GM13977 (cell line): ENCODE measurements around the gene SIDT1.

Experiments
- DNase-seq: peaks from one replicate; pipeline ENCODE4 v3.0.0; 2012; ENCODE audit warnings: low spot score
- in situ Hi-C: fragments of 300-500 bp; cut with MboI; formaldehyde crosslinking; loops from one replicate; pipeline ENCODE4 v1.12.0; 2022; ENCODE audit warnings: low sequenced_read_pairs, low pct_unique_long_range_greater_than_20kb, mixed read lengths, inconsistent platforms; ENCODE audit not compliant: unreplicated experiment
- TF ChIP-seq, protein P1 (sequence below): IDR thresholded peaks from 2 replicates; pipeline ENCODE4 v1.5.1; 2012; ENCODE audit warnings: mild to moderate bottlenecking, control low read depth; ENCODE audit not compliant: insufficient read depth; ENCODE audit errors: extremely low read depth, missing control alignments

The SIDT1 gene

DNA sequence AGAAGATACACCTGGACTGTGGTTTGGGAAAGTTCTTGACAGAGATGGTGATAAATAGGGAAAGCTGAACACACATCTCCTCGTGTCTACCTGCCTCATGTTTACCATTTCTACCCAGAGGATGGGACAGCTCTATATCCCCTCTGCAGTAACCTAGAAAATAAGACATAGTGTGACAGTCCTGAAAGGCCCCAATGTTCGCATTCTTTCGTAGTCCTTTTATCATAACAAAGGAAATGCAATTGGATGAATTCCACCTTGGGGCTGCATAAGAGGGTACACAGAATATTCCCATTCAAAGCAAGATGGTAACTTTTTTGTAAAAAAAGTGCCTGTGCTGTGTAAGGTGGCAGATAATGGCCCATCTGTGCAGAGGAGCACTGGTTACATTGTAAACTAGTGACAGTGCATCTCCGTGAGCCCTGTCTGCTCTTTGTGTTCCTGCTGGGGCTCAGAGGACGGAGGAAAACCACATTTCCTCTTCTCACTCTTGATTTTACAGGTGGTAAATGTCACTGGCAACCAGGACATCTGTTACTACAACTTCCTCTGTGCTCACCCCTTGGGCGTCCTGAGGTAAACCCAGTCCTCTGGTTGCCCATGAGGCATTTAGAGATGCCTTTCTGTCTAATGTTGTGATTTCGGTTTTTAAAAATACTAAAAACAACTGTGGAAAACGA is 74.3 kb downstream of the SIDT1 start:
- TF ChIP-seq, protein P1, sequence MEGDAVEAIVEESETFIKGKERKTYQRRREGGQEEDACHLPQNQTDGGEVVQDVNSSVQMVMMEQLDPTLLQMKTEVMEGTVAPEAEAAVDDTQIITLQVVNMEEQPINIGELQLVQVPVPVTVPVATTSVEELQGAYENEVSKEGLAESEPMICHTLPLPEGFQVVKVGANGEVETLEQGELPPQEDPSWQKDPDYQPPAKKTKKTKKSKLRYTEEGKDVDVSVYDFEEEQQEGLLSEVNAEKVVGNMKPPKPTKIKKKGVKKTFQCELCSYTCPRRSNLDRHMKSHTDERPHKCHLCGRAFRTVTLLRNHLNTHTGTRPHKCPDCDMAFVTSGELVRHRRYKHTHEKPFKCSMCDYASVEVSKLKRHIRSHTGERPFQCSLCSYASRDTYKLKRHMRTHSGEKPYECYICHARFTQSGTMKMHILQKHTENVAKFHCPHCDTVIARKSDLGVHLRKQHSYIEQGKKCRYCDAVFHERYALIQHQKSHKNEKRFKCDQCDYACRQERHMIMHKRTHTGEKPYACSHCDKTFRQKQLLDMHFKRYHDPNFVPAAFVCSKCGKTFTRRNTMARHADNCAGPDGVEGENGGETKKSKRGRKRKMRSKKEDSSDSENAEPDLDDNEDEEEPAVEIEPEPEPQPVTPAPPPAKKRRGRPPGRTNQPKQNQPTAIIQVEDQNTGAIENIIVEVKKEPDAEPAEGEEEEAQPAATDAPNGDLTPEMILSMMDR = no peak
- in situ Hi-C loops = no loop called here
- DNase-seq = peak; percentile 70

DNA sequence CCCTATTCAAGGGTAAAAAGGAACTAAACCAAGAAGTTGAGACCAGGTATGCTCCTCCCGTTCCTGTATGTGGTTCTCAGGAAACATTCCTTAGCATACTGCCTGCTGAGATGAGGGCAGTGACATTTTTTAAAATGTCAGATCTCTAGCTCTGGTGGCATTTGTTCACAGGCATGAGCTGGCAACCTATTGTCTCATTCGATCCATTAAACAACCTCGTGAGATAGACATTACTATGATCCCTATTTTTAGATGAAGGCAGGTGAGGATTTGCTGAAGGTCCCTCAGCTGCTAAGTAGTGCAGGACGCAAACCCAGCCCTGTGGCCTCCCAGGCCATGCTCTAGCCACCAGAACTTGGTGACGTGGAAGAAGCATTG is 74.9 kb downstream of the SIDT1 start:
- in situ Hi-C loops = no loop called here
- DNase-seq = no peak
- TF ChIP-seq, protein P1 = no peak

DNA sequence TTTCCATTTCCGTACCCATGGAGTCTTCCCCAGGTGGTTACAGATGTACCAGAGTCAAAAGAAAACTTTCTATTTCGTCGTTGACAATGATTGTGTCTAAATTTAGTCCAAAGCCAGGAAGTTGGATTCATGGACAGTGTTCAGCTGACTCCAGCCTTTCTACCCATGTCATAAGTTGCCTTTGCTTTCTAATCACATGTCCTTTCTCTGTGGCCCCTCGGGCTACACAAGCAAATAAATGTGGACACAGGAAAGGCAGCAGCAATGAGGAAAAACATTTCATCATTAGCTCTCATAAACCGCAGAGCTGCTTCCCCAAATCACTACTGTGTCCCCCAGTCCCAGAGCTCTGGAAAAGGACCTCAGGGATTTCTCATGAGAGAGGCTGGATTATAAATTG is 82.0 kb downstream of the SIDT1 start:
- in situ Hi-C loops = no loop called here
- TF ChIP-seq, protein P1 = no peak
- no peak for DNase-seq

DNA sequence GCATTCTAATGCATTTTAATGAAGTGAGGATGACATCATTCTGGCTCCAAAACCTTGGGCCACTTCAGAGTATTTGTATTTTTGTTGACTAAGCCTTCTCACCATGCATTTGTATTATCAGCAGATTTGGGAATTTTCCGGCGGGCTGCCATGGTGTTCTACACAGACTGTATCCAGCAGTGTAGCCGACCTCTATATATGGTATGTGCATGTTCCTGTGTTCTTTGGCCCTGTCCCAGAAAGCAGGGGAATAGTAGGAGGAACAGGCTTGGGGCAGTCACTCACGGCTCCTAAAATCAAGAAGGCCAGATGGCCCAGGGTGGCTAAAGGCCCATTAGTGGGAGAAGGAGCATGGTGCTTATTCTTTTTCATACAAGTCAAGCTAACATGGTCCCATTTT is 83.6 kb downstream of the SIDT1 start:
- TF ChIP-seq, protein P1 = no peak
- in situ Hi-C loops = no loop called here

DNA sequence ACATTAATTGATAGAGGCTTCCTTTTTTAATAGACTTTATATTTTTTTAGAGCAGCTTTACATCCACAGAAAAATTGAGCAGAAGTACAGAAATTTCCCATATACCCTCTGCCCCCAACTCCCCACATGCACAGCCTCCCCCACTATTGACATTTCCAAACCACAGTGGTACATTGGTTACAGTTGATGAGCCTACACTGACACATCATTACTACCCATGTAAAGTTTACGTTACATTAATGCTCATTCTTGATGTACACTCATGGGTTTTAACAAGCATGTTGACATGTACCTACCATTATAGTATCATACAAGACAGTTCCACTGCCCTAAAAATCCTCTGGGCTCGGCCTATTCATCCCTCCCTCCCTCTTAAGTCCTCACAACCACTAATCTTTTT is 85.4 kb downstream of the SIDT1 start:
- TF ChIP-seq, protein P1 = no peak
- in situ Hi-C loops = no loop called here
- no peak for DNase-seq

More for the DNA sequence above, 83.6 kb downstream of the SIDT1 start:
- DNase-seq = no peak

DNA sequence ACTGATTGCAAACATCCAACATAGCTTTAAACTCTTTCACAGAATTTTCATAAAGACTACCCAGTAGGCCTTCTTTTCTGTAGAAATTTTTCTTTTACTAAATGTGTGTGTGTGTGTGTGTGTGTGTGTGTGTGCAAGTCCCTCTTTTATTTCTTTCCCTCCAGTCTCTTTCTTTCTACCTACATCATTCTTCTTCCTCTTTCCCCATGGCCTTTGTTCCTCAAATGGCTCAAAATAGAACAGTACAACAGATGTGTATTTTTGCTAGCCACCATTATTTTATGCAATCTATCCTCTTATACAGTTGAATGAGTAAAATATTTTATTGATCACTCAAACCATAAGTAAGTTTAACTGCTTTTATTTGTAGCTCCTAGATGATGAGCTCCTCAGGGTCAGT is 87.7 kb downstream of the SIDT1 start:
- no peak for DNase-seq

More for the DNA sequence above, 87.7 kb downstream of the SIDT1 start:
- in situ Hi-C loops = no loop called here
- TF ChIP-seq, protein P1 = no peak
